K562 (cell line): ENCODE results near the gene ALDH1A2. TPM values are rescaled to one million over a fixed set of nuclear protein-coding genes. Genes with fewer than 3 reads are reported as not detected.

Experiments
- CC2D1A ChIP-seq: fragments of 450-650 bp; IDR thresholded peaks from 2 replicates; pipeline ENCODE4 v1.6.1; 2017; ENCODE audit warnings: mild to moderate bottlenecking
- CTBP1 ChIP-seq: fragments of 450-650 bp; IDR thresholded peaks from 2 replicates; pipeline ENCODE4 v1.6.1; 2016; ENCODE audit warnings: borderline replicate concordance
- E2F3 ChIP-seq: fragments of 250-450 bp; sonication (Bioruptor Pico); IDR thresholded peaks from 2 replicates; pipeline ENCODE4 v1.4.0; 2020; ENCODE audit warnings: mild to moderate bottlenecking
- E2F6 ChIP-seq, 2 experiments: IDR thresholded peaks; 2 replicates each; pipeline ENCODE4 v1.6.1; 2011; ENCODE audit warnings: borderline replicate concordance in 1 of 2, control low read depth in 1 of 2, low read depth in 1 of 2, low read length in 1 of 2, mild to moderate bottlenecking in 1 of 2, mixed read lengths in 1 of 2, moderate library complexity in 1 of 2; ENCODE audit not compliant: insufficient read depth in 1 of 2, insufficient read length in 1 of 2, poor library complexity in 1 of 2, severe bottlenecking in 1 of 2; ENCODE audit errors: extremely low read depth in 1 of 2
- EP400 ChIP-seq: fragments of 450-650 bp; IDR thresholded peaks from 2 replicates; pipeline ENCODE4 v1.6.1; 2017; ENCODE audit warnings: antibody characterized with exemption, mild to moderate bottlenecking, moderate library complexity
- GATAD2B ChIP-seq: fragments of 450-650 bp; IDR thresholded peaks from 2 replicates; pipeline ENCODE4 v1.6.1; 2017; ENCODE audit warnings: mild to moderate bottlenecking, borderline replicate concordance
- ID3 ChIP-seq, 2 experiments: fragments of 250-450 bp in 1 of 2; fragments of 450-650 bp in 1 of 2; sonication (Bioruptor Pico) in 1 of 2; IDR thresholded peaks; 2 replicates each; pipeline versions ENCODE4 v1.6.1 to v1.8.0; 2016 to 2021; ENCODE audit warnings: mild to moderate bottlenecking in 2 of 2, moderate library complexity in 2 of 2, missing compliant biosample characterization in 1 of 2, missing genetic modification characterization in 1 of 2
- JUNB ChIP-seq: fragments of 450-650 bp; formaldehyde crosslinking; conservative IDR thresholded peaks from 2 replicates; pipeline ENCODE4 v1.4.0; 2020; ENCODE audit warnings: mild to moderate bottlenecking
- MIER1 ChIP-seq: fragments of 450-650 bp; IDR thresholded peaks from 2 replicates; pipeline ENCODE4 v1.6.1; 2016; ENCODE audit warnings: antibody characterized with exemption, mild to moderate bottlenecking, low read depth
- PRPF4 ChIP-seq: fragments of 200-400 bp; formaldehyde crosslinking; IDR thresholded peaks from one replicate; pipeline ENCODE4 v1.6.1; 2017; ENCODE audit warnings: low read length, low read depth, mild to moderate bottlenecking; ENCODE audit not compliant: insufficient read depth, poor library complexity, severe bottlenecking
- RCOR1 ChIP-seq, 2 experiments: IDR thresholded peaks; 2 replicates each; pipeline ENCODE4 v1.6.1; 2012; ENCODE audit warnings: low read depth in 2 of 2, low read length in 2 of 2, borderline replicate concordance in 1 of 2, improper control_type of control experiment in 1 of 2
- SIRT6 ChIP-seq: IDR thresholded peaks from one replicate; pipeline ENCODE4 v1.6.1; 2012; ENCODE audit warnings: low read depth, mild to moderate bottlenecking, control low read depth, inconsistent platforms, low read length, moderate library complexity
- TEAD1 ChIP-seq, 2 experiments: fragments of 450-650 bp in 1 of 2; sonication (generic) in 1 of 2; formaldehyde crosslinking; IDR thresholded peaks; 2 replicates each; pipeline versions ENCODE4 v1.4.0 to v1.8.0; 2020 to 2022; ENCODE audit warnings: mild to moderate bottlenecking in 2 of 2, missing genetic modification reagents in 1 of 2
- UBTF ChIP-seq, 2 experiments: IDR thresholded peaks; 2 replicates each; pipeline ENCODE4 v1.6.1; 2012; ENCODE audit warnings: improper control_type of control experiment in 2 of 2, low read depth in 2 of 2, low read length in 2 of 2, borderline replicate concordance in 1 of 2
- XRCC5 ChIP-seq: fragments of 200-400 bp; formaldehyde crosslinking; IDR thresholded peaks from 2 replicates; pipeline ENCODE4 v1.6.1; 2017; ENCODE audit warnings: low read depth, mild to moderate bottlenecking, low read length
- YY1 ChIP-seq, 3 experiments: IDR thresholded peaks; 2 replicates each; pipeline ENCODE4 v1.6.1; 2011; ENCODE audit warnings: low read length in 2 of 3, mild to moderate bottlenecking in 2 of 3, moderate library complexity in 2 of 3, borderline replicate concordance in 1 of 3, control low read depth in 1 of 3, low read depth in 1 of 3; ENCODE audit not compliant: insufficient read depth in 3 of 3, insufficient replicate concordance in 2 of 3, control insufficient read depth in 1 of 3, insufficient read length in 1 of 3; ENCODE audit errors: extremely low read depth in 1 of 3
- ZBTB7A ChIP-seq: IDR thresholded peaks from 2 replicates; pipeline ENCODE4 v1.6.1; 2011; ENCODE audit warnings: low read depth, mild to moderate bottlenecking, low read length, moderate library complexity, borderline replicate concordance; ENCODE audit not compliant: control insufficient read depth
- polyA plus RNA-seq, 8 experiments: library from polyadenylated mRNA; depleted of rRNA in 4 of 8; stranded (reverse) in 5 of 8; unstranded in 3 of 8; fragments of >200 nt; fragmentation: Nextera tagmentation in 2 of 8; fragmentation: Illumina TruSeq in 1 of 8; extraction: Ambion mirVana in 2 of 8; extraction: Trizol in 1 of 8; gene quantifications; 2 replicates each; pipeline versions ENCODE4 v1.2.1 to v1.2.3, GENCODE V29; 2011 to 2014; ENCODE audit warnings: inconsistent platforms in 1 of 8, missing spikeins in 1 of 8
- total RNA-seq, 7 experiments: library from RNA; depleted of rRNA in 6 of 7; stranded (reverse); fragments of >200 nt in 6 of 7; fragmentation: Illumina TruSeq in 2 of 7; extraction: Trizol in 2 of 7; gene quantifications; 2 replicates each; pipeline versions ENCODE4 v1.2.1 to v1.2.3, GENCODE V29; 2011 to 2021; ENCODE audit warnings: low replicate concordance in 1 of 7
- TF ChIP-seq, protein P1 (sequence below): sonication (generic); formaldehyde crosslinking; IDR thresholded peaks from 2 replicates; pipeline ENCODE4 v1.8.0; 2022; ENCODE audit warnings: missing genetic modification reagents, mild to moderate bottlenecking, moderate library complexity, borderline replicate concordance

The ALDH1A2 gene
- total and polyA plus RNA-seq, 9 of the 15 experiments (the other 6 are each of a cell fraction or from before 2014, with no cell fraction given) = 115 to 393 (median 333) TPM

- TF ChIP-seq UBTF (IDR thresholded peaks at IDR 0.05; ENCODE audit: borderline replicate concordance in 1 of 2, low read depth in 2 of 2, low read length in 2 of 2) = no peak; a peak in 2 of 4 replicates
- peak; percentile 90 for TF ChIP-seq XRCC5
- TF ChIP-seq SIRT6 = no peak
- TF ChIP-seq EP400 = 0 out of 2 replicates have a peak, but pooled peaks have one; percentile 27
- peak; percentile 76; the same call in 1 of the 2 replicates for TF ChIP-seq E2F3 (CRISPR knock-in tag)
- TF ChIP-seq CTBP1 = peak; percentile 61
- TF ChIP-seq, protein P1, sequence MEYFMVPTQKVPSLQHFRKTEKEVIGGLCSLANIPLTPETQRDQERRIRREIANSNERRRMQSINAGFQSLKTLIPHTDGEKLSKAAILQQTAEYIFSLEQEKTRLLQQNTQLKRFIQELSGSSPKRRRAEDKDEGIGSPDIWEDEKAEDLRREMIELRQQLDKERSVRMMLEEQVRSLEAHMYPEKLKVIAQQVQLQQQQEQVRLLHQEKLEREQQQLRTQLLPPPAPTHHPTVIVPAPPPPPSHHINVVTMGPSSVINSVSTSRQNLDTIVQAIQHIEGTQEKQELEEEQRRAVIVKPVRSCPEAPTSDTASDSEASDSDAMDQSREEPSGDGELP (CRISPR knock-in tag) = peak; percentile 76; the same call in 1 of the 2 replicates
- no peak for TF ChIP-seq ID3 (CRISPR knock-in tag; IDR thresholded peaks at IDR 0.05)
- peak; percentile 21; the same call in 1 of the 2 replicates for TF ChIP-seq ID3 (tag; IDR thresholded peaks at IDR 0.05)
- TF ChIP-seq TEAD1 (CRISPR knock-in tag; IDR thresholded peaks at IDR 0.05) = peak in 1 of 2 experiments; percentile 73; a peak in 2 of 4 replicates
- TF ChIP-seq RCOR1 (IDR thresholded peaks at IDR 0.05; ENCODE audit: borderline replicate concordance in 1 of 2, low read depth in 2 of 2, low read length in 2 of 2) = peak in 1 of 2 experiments; percentile 74; a peak in 2 of 4 replicates
- no peak for TF ChIP-seq JUNB (CRISPR knock-in tag)
- no peak for TF ChIP-seq CC2D1A
- TF ChIP-seq GATAD2B = peak; percentile 27; the same call in 1 of the 2 replicates
- TF ChIP-seq MIER1 = no peak
- peak; percentile 19 for TF ChIP-seq ZBTB7A
- no peak for TF ChIP-seq PRPF4
- TF ChIP-seq E2F6 (IDR thresholded peaks at IDR 0.05; ENCODE audit: borderline replicate concordance in 1 of 2, extremely low read depth in 1 of 2, insufficient read depth in 1 of 2, insufficient read length in 1 of 2, low read depth in 1 of 2, low read length in 1 of 2, poor library complexity in 1 of 2, severe bottlenecking in 1 of 2) = peak; percentile 82 to 96
- peak in 2 of 3 experiments; percentile 58 to 67 for TF ChIP-seq YY1 (IDR thresholded peaks at IDR 0.05; ENCODE audit: borderline replicate concordance in 1 of 3, control insufficient read depth in 1 of 3, extremely low read depth in 1 of 3, insufficient read depth in 3 of 3, insufficient read length in 1 of 3, insufficient replicate concordance in 2 of 3, low read depth in 1 of 3, low read length in 2 of 3)
These were observed 744 bp upstream of the ALDH1A2 start (continued) for GRCh38 chr15:58066042-58066867.
